ENCODE results near the gene NSMCE4A.

DNA sequence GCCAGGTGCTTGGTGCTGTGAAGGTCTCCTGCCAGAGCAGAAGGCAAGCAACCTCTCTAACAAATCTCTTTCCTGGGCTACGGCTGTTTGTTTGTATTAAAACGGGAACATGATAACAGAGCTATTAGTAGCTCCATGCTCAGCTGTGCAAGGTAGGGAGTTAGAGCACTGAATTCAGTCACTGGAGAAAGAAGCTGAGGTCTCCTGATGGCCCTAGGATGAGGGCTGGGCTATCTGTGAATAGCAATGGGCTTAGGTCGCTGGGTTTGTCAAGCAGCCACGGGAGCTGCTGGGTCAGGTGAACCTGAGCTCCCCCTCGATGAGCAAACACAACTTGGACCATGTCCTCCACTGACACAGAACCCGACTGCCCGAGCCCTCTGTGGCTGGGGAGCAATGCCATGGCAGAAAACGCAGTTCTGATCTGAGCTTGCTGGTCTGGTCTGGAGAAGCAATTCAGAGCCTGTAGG lies 38.3 kb upstream of the NSMCE4A start:
- TF ChIP-seq, protein P1, sequence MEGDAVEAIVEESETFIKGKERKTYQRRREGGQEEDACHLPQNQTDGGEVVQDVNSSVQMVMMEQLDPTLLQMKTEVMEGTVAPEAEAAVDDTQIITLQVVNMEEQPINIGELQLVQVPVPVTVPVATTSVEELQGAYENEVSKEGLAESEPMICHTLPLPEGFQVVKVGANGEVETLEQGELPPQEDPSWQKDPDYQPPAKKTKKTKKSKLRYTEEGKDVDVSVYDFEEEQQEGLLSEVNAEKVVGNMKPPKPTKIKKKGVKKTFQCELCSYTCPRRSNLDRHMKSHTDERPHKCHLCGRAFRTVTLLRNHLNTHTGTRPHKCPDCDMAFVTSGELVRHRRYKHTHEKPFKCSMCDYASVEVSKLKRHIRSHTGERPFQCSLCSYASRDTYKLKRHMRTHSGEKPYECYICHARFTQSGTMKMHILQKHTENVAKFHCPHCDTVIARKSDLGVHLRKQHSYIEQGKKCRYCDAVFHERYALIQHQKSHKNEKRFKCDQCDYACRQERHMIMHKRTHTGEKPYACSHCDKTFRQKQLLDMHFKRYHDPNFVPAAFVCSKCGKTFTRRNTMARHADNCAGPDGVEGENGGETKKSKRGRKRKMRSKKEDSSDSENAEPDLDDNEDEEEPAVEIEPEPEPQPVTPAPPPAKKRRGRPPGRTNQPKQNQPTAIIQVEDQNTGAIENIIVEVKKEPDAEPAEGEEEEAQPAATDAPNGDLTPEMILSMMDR (conservative IDR thresholded peaks at IDR 0.05; ENCODE audit: low read depth, low read length) = no peak
- TF ChIP-seq RFX5 (IDR thresholded peaks at IDR 0.05; ENCODE audit: low read depth, low read length) (no peak), POLR2A (IDR thresholded peaks at IDR 0.05; ENCODE audit: low read depth, low read length) (no peak), MXI1 (IDR thresholded peaks at IDR 0.05; ENCODE audit: borderline replicate concordance, low read depth, low read length) (no peak), SMC3 (IDR thresholded peaks at IDR 0.05; ENCODE audit: low read depth, low read length) (no peak), NFE2L2 (IDR thresholded peaks at IDR 0.05; ENCODE audit: low read depth, low read length) (no peak), RAD21 (IDR thresholded peaks at IDR 0.05; ENCODE audit: low read length) (no peak), FOS (IDR thresholded peaks at IDR 0.05; ENCODE audit: low read depth, low read length) (no peak)
- TF ChIP-seq, protein P2, sequence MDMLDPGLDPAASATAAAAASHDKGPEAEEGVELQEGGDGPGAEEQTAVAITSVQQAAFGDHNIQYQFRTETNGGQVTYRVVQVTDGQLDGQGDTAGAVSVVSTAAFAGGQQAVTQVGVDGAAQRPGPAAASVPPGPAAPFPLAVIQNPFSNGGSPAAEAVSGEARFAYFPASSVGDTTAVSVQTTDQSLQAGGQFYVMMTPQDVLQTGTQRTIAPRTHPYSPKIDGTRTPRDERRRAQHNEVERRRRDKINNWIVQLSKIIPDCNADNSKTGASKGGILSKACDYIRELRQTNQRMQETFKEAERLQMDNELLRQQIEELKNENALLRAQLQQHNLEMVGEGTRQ (IDR thresholded peaks at IDR 0.05; ENCODE audit: low read depth, low read length) = no peak

Data from IMR-90 (cell line).